Testis (tissue), 3 donors: ENCODE data around the gene ZC3H12D. TPM values are rescaled to one million over a fixed set of nuclear protein-coding genes. Genes with fewer than 3 reads are reported as not detected.

Experiments used
- DNase-seq: peaks from one replicate; pipeline ENCODE4 v3.0.0-alpha.2; 2019
- H3K27ac ChIP-seq, 2 donors: fragments of 200-600 bp; sonication (generic); one replicate each; pipeline ENCODE4 v1.5.1; 2019
- H3K27me3 ChIP-seq: fragments of 200-600 bp; sonication (generic); one replicate; pipeline ENCODE4 v1.5.1; 2019
- H3K36me3 ChIP-seq: fragments of 200-600 bp; sonication (generic); one replicate; pipeline ENCODE4 v1.5.1; 2017; ENCODE audit warnings: low read depth; ENCODE audit errors: missing control alignments
- H3K4me1 ChIP-seq: fragments of 200-600 bp; sonication (generic); one replicate; pipeline ENCODE4 v1.5.1; 2019
- H3K4me3 ChIP-seq, 2 donors: fragments of 200-600 bp; sonication (generic); one replicate each; pipeline ENCODE4 v1.5.1; 2017 to 2019
- H3K9me3 ChIP-seq: fragments of 200-600 bp; sonication (generic); one replicate; pipeline ENCODE4 v1.5.1; 2017
- POLR2A ChIP-seq: fragments of 450-650 bp; IDR thresholded peaks from one replicate; pipeline ENCODE4 v1.6.1; 2017; ENCODE audit warnings: antibody characterized with exemption, mild to moderate bottlenecking, moderate library complexity
- whole genome bisulfite sequencing, 2 donors: methylation state at CpG; one replicate each; pipeline ENCODE4 v1.1.5; 2018; 5-methylcytosine and 5-hydroxymethylcytosine counted together
- intact Hi-C: fragments of 100-400 bp; cut with DNase I; formaldehyde crosslinking; loops from one replicate; pipeline ENCODE4 v1.15.1; 2023; ENCODE audit warnings: low total_unique reads
- polyA plus RNA-seq: library from polyadenylated mRNA; stranded (reverse); fragments of 350-450 nt; fragmentation: Illumina TruSeq; extraction: RNeasy Lipid Tissue Mini Kit (QIAGEN cat#74804); gene quantifications from one replicate; pipeline ENCODE4 v1.2.3, GENCODE V29; 2014; ENCODE audit warnings: low read depth, low replicate concordance; ENCODE audit not compliant: insufficient read depth
- total RNA-seq, 2 donors: library from RNA; depleted of rRNA; stranded (reverse); fragments of >200 nt; gene quantifications; one replicate each; pipeline ENCODE4 v1.2.3, GENCODE V29; 2016
- TF ChIP-seq, protein P1 (sequence below), 3 experiments: fragments of 450-650 bp in 2 of 3; fragments of 200-600 bp in 1 of 3; sonication (generic) in 1 of 3; IDR thresholded peaks; one replicate each; pipeline ENCODE4 v1.5.1; 2016 to 2019; ENCODE audit warnings: antibody characterized with exemption in 3 of 3, mild to moderate bottlenecking in 2 of 3, moderate library complexity in 1 of 3

ZC3H12D gene
- total and polyA plus RNA-seq, 3 donors from 2014 or later = 0.61 to 2.1 (median 1.4) TPM

DNA sequence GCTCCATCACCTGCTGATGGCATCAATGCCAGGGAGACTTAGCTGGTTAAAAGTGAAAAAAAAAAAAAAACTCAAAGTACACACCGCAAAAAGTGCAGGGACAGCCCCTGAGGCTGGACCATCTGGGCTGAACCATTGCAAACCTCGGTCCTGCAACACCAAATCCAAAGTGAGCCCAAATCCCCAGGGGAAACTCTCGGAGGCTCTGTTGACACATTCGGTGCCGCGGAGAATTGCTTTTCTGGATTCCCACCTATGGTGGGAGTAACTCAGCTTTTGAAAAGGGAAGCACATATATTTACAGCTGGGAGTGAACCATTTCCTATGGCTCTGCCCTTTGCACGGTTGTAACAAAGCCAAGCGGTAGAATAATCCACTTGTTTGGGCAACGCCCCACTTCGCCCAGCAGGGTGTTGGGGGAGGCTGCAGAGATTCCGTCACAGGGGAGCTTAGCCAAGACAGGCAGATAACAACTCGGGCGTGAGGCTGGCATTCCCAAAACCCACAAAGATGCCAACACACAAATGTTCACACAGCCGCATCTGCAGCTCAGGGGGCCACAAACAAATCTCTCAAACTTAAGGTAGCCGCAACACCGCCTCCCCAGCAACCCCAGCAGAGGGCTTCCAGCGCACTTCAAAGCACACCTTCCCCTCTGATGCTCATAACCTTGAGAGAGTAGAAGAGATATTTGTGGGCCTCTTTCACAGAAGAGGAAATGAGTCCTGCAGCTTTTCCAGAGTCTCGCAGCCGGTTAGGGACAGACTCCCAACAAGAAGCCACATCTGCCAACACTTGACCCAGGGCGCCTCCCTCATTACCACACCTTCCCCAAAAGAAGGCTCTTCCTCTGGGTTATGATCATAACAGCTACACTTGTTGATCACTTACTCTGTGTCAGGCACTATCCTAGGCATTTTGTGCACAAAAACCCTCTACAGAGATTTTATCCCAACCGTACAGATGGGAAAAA is 11.4 kb downstream of the ZC3H12D start:
- H3K27ac ChIP-seq = no peak overlapping the region
- intact Hi-C loops = no loop called here
- no peaks in the 10 kb centered on the region for H3K36me3 ChIP-seq
- no peaks in the 10 kb centered on the region for H3K27me3 ChIP-seq
- H3K4me1 ChIP-seq = no peaks in the 10 kb centered on the region
- peak; percentile 41 for DNase-seq
- WGBS, 2 donors = 60 to 64% methylated on average over 21 of the region's 21 CpGs
- TF ChIP-seq, protein P1, sequence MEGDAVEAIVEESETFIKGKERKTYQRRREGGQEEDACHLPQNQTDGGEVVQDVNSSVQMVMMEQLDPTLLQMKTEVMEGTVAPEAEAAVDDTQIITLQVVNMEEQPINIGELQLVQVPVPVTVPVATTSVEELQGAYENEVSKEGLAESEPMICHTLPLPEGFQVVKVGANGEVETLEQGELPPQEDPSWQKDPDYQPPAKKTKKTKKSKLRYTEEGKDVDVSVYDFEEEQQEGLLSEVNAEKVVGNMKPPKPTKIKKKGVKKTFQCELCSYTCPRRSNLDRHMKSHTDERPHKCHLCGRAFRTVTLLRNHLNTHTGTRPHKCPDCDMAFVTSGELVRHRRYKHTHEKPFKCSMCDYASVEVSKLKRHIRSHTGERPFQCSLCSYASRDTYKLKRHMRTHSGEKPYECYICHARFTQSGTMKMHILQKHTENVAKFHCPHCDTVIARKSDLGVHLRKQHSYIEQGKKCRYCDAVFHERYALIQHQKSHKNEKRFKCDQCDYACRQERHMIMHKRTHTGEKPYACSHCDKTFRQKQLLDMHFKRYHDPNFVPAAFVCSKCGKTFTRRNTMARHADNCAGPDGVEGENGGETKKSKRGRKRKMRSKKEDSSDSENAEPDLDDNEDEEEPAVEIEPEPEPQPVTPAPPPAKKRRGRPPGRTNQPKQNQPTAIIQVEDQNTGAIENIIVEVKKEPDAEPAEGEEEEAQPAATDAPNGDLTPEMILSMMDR (IDR thresholded peaks at IDR 0.05) = no peak
- TF ChIP-seq POLR2A = no peak
- H3K4me3 ChIP-seq = no peak overlapping the region
- no peaks in the 10 kb centered on the region for H3K9me3 ChIP-seq

- TF ChIP-seq, protein P1 (IDR thresholded peaks at IDR 0.05) = no peak
- no peak for TF ChIP-seq POLR2A
- intact Hi-C loops = no loop called here
- Histone ChIP-seq H3K4me3 (no peak overlapping the region), H3K4me1 (no peaks in the 10 kb centered on the region), H3K36me3 (no peaks in the 10 kb centered on the region), H3K9me3 (no peaks in the 10 kb centered on the region), H3K27me3 (no peaks in the 10 kb centered on the region), H3K27ac (no peak overlapping the region)
- WGBS, 2 donors = 84 to 96% methylated on average over 5 of the region's 5 CpGs
- DNase-seq = no peak
Observed at GRCh38 chr6:149472241-149472640, 12.6 kb downstream of the ZC3H12D start.

GRCh38 chr6:149471801-149472200 is 13.0 kb downstream of the ZC3H12D start:
- no peaks in the 10 kb centered on the region for H3K27me3 ChIP-seq
- TF ChIP-seq POLR2A = no peak
- TF ChIP-seq, protein P1 (IDR thresholded peaks at IDR 0.05) = no peak
- no peaks in the 10 kb centered on the region for H3K36me3 ChIP-seq
- H3K9me3 ChIP-seq = no peaks in the 10 kb centered on the region
- H3K4me1 ChIP-seq = no peaks in the 10 kb centered on the region
- intact Hi-C loops = no loop called here
- H3K4me3 ChIP-seq = no peak overlapping the region
- H3K27ac ChIP-seq = no peak overlapping the region
- no peak for DNase-seq
- 85 to 86% methylated on average over 2 to 3 of the region's 3 CpGs for WGBS, 2 donors

DNA sequence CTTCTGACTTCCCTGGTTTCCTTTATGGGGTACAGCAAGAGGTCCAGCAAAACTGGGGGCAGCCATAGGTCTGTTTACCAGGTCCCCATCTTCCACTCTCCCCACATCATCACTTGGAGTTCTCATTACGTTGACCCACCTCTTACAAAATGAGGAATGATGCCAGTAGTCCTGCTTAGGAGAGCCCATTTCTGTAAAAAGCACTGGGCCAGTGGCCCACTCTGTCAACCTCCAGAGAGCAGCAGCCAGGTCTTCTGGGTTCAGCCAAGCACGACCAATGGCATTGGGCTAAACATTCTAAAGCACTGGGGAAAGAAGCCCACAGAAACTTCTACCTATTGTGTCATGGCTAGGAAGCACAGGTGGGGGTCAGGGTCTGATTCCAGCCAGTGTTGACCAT is 13.9 kb downstream of the ZC3H12D start:
- WGBS, 2 donors = 95% methylated on average over 2 of the region's 2 CpGs
- Histone ChIP-seq H3K36me3 (no peaks in the 10 kb centered on the region), H3K4me1 (no peaks in the 10 kb centered on the region), H3K27ac (no peak overlapping the region), H3K27me3 (no peaks in the 10 kb centered on the region), H3K4me3 (no peak overlapping the region), H3K9me3 (no peaks in the 10 kb centered on the region)
- TF ChIP-seq POLR2A = no peak
- TF ChIP-seq, protein P1 (IDR thresholded peaks at IDR 0.05) = no peak
- DNase-seq = no peak
- intact Hi-C loops = no loop called here
